GM19328 (cell line): ENCODE data around the gene SNX25.

Source experiments
- ATAC-seq: cut with Tn5 transposase; IDR thresholded peaks from one replicate; pipeline ENCODE4 v1.9.1; 2021; ENCODE audit warnings: mild to moderate bottlenecking, moderate library complexity; ENCODE audit not compliant: unreplicated experiment

Gene SNX25

DNA sequence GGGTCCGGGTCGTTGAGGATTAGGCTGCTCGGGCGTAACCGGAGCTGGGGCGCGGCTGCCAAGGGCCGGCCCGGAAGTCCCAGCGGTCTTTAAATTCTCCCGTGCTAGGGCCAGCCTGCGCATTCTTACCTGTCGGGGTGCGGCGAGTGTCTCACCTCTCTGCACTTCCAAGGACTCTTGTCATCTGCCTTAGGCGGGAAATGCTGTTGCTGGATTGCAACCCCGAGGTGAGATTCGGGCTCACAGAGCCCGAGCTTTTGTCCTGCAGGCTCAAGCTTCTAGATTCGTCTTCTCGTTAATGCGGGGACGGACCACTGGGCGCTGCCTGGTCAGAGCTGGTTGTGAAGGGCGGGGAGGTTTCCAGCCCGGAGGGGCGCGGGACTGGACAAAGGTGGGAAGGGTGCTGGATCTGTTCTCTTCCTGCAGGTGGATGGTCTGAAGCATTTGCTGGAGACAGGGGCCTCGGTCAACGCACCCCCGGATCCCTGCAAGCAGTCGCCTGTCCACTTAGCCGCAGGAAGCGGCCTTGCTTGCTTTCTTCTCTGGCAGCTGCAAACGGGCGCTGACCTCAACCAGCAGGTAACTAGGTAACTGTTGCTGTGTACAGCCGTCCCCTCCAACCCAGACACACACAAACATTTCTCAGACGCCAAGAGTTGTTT lies 187.5 kb downstream of the SNX25 start, which contains the start of gene ANKRD37:
TSS of gene ANKRD37 (plus strand) at position 118 of the 662 bp plus-strand sequence. CDS start at position 201, 83 bp downstream.
- ATAC-seq: no peak

DNA sequence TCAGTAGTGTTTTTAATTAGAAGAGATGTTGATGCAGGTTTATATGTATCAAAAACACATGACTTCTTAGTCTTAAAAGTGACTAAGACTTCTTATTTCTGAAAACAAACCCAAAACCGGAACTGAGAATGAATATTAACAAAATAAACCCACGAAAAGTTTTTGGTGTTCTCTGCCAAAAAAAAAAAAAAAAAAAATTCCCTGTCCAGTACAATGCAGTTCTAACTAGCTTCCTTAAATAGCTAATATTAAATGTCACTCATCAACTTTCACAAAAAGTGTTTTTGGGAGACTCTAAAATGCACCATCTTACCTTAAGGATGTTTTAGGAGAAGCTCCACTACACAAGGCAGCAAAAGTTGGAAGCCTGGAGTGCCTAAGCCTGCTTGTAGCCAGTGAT lies 189.2 kb downstream of the SNX25 start:
- no peak for ATAC-seq

DNA sequence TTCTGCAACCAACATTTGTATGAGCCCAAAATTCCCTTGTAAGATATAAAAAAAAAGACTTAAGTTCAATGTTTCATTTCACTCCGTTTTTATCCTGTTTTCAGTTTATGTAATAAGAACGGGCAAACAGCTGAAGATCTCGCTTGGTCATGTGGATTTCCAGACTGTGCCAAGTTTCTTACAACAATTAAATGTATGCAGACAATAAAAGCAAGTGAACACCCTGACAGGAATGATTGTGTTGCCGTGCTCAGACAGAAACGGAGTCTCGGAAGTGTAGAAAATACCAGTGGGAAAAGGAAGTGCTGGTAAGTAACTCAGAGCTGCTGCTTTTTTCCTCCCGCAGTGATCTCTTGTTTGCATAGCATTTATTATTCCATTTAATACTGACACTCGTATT lies 190.1 kb downstream of the SNX25 start:
- no peak for ATAC-seq

DNA sequence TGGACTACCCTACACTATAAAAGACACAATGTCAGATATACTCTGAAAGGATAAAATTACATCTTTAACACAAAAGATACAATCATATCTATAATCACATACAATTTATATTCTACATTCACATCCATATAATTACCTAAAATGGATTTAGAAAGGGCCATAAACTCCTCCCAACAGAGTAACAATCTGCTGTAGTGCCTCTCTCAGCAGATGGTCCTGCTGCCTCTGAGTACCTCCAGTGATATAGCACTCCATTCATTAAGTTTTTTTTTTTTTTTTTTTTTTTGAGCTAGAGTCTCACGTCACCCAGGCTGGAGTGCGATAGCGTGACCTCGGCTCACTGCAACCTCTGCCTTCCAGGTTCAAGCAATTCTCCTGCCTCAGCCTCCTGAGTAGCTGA lies 194.6 kb downstream of the SNX25 start:
- ATAC-seq: no peak

DNA sequence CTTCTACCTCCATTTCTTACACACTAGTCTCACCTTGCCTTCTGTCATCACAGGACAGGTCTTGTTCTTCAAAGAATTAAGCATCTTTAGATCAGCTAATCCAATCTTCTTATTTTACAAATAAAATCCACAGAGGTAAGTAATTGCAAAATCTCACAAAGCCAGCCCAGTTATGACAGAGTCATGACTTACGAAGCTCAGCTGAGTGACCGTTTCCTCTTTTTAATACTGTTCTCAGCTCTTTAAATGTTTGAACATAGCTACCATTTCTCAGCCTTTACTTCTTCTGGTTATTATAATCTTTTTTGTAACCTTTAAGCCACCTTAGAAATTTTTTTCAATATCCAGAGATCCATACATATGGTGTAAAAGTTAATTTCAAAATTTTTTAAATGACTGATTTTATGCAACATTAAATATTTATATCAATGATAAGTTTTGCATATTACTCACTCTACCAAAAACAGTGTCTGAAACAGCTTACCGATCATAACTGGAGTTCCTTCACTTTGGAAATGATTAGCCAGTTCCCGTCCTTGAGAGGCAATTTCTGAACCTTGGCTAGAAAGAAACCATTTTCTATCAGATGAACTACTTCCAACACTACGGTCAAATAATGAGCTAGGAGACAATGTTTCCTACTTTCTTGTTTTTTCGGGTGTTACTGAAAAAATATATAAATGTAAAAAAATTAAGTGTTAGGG lies 196.1 kb downstream of the SNX25 start:
- ATAC-seq: no peak

DNA sequence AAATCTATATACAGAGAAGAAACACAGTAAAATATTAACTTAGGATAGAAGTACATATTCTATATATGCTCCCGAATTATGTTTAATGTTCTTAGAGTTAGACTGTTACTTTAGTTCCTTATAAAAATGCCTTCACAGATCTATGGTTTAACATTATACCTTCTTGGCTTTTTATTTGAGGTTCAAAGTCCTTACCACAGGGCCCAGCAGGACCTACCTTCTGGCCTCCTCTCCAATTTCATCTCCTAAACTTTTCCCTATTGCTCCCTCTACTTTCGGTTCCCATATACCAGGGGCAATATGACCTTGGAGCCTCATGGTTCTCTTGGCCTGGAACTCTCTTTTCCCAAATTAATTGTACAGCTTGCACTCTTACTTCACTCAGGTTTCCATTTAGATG lies 199.0 kb downstream of the SNX25 start:
- no peak for ATAC-seq

DNA sequence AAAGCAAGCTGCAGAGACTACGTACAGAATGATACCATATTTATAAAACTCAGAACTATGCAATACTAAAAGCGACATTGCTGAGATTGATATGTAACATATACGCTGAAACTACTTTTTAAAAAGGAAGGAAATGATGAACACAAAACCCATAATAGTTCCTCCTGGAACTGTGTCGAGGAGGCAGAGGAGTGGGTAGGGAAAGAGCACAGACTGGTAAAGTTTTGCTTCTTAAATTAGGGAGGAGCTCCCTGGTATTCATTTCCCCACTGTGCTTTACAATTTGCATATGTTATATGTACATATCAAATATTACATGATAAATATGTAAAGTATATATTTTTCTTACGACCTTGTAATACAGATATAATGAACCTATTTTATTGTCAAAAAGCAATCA lies 202.5 kb downstream of the SNX25 start:
- no peak for ATAC-seq

DNA sequence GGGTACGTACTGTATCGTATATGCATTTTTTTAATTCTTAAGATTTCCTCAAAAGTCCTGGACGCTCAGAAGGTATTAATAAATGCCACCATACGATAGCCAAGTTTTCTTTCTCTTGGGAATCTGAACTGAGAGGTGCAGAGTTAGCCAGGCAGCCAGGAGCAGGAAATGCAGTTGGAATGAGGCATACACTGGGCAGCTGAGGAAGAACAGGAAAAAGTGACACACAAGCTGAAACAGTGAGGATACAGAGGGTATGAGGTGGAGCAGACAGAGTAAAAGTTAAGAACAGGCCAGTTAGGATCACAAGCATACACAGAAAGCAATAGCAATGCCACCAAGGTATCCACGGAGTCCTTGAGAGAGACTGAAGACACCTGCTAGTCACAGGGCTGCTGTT lies 203.0 kb downstream of the SNX25 start:
- no peak for ATAC-seq
